ENCODE data around the gene COX5A.
A peak's percentile ranks its signal among the peaks of the same experiment; 100 is the strongest.

The COX5A gene

DNA sequence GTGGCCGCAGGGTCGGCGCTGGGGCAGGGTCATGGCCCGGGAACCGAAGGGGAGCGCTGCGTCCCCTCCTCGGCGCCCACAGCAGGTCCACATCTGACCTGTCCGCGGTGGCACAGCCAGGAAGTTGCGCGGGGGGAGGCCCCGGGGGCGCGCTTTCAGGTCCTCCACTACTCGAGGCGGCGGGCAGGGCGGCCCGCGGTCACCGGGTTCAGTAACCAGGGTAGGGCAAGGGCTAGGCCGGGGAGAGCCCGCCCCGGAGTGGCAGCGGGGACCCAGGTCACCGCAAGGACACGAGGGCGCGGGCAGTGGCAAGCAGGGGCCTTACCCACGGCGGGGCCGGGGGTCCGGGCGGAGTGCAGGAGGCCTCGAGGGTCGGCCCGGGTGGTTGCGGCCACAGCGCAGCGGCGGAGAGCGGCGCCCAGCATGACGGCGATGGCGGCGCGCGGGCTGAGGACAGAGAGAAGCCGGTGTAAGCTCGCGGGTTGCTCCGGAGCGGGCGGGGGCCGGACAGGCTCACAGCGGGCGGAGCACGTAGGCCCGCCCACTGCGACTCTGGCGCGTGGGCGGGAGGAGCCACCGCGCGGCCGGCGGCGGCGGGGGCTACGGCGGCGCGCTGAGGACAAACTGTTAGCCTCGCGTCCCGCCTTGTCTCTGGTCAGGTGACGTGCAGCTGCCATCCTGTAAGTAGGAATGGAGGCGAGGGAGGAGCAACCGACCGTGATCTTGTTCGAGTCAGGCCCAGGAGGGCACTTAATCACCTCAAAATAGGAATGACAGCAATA lies at the start of gene COX5A:
Gene COX5A, minus strand, starts transcription at position 484 of the 782 bp plus-strand sequence. Its CDS starts 59 bp downstream, at position 425.
- DNase-seq = peak; percentile 93 to 94

DNA sequence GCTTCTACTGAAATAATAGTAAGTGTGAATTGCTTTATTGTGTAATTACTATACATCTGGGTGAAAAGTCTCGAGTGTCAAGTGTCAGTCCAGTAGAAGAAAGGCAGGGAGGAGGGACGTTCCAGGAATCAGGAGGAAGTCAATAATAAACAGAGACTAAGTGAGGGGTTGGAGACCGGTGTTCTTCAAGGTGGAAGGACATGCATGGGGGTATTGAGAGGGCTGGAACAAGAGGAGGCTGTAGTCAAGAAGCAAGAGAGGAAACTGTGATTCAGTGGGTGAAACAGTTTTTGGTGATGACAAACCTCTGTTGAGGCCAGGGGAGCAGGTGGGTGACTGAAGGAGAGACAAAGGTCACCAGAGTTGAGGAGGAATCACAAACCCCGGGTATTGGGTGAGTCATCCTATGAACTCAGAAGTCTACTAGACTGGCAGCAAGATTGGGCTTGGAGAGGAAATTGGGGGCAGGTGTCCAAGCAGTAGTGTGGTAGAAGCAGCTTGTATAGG lies 45.9 kb upstream of the COX5A start:
- no peak for DNase-seq

DNA sequence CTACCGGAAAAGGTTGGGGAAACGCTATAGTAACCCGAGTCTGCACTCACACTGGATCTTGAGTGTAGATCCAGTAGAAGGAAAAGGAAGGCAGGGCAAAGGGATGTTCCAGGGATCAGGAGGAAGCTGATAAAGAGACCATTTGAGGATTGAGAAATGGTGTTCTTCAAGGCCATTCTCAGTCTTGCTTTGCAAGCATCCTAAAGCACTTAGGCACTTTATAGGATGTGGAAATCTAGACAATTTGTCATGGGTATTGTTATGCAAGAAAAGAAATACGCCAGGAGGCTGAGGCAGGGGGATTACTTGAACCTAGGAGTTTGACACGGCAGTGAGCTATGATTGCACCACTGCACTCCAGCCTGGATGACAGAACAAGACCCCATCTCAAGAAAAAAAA lies 44.3 kb upstream of the COX5A start:
- DNase-seq = no peak

DNA sequence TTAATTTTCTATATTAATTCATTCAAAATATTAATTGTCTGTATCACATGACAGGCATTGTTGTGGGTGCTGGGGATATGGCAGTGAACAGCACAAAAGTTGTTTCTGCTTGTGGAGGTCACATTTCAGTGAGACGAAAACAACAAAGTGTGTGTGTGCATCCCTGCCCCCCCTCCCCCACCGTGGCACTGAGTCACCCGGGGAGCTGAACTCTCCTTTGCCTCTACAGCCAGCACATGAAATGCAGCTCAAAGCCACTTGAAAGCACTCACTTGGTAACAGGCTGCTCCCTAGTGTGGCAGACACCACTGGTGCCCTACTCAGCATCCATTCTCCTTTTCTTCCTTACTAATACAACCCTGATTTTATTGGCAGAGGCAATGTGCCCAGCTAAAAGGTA lies 40.6 kb upstream of the COX5A start:
- DNase-seq = no peak

DNA sequence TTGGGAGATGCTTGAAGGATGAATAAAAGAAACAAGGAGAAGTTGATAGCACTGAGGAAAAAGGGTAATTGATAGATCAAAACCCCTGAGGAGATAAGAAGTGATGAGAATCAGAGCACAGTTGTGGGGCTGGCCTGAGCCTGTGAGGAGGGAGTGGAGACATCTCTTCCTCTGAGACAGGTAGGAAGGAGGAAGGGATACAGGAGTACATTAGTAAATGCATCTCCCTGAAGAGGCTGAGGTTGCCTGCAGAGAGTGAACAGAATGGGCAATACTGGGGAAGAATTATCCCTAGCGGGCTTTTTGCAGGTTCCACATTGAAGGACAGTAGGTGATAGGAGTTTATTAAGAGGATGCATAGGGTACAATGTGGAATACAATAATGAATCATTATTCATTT lies 40.2 kb upstream of the COX5A start:
- DNase-seq = no peak

DNA sequence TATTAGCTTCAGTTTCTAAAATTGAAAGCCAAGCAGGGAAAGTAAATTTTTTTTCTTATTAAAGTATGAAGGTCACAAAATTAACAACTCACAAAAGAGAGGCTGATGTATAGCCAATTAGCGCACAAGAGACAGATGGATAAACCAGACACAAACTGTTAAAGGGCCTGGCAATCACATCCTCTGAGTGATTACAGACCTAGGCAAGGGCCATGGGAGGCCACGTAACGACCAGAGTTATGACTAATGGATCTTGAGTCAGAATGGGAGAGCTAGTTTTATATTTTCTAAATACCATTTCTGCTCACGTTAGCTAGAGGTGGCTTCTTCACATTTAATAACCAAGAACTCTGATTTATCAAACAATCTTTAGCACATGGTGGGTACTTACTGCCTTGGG lies 39.7 kb upstream of the COX5A start:
- DNase-seq = no peak

DNA sequence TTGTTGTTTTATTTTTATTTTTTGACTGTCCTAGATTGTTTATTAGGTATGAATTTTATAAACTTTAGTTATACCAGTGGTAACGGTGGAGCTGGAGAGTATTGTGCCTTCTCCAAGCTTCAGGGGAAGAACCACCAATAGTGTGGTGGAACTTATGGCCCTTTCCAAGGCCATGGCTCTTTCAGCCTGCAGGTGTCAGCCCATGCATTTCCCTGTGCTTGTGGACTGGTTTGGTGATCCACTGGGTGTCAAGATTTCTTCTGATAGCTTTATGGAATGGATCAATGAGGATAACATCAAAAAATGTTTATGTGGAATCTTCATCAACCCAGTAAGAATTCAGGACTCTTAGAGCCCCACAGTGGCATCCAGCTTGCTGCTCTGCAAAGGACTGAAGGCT lies 38.3 kb upstream of the COX5A start:
- no peak for DNase-seq

DNA sequence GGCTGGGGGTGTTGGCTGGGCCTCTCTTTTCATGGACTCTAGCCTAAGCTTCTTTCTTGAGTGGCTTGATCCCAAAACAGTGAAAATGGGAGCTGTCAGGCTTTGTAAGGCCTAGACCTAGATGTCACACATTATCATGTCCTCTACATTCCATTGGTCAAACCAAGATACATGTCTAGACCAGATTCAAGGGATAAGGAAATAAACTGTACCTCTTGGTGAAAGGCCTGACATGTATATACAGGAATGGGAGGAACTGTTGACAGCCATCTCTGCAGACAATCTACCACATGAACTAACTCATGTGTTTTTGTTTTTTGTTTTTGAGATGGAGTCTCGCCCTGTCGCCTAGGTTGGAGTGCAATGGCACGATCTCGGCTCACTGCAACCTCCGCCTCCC lies 29.8 kb upstream of the COX5A start:
- no peak for DNase-seq

DNA sequence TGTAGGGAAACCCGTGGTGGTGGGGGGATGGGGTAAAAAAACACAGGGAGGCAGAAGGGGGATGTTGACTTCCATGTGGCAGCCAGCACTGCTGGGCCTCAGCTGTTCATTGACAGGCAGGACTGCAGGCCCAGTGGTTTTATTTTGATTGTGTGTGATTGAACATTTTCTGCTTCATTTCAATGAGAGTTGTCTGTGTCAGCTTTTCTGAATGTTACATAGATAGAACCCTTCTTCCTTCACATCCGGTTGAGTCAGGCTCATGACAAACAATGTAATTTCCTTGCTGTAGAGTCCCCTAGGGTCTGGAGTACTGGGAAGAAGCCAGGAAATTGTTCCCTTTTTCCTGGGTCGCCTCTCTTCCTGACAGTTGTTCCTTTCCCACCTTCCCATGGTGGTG lies 26.9 kb upstream of the COX5A start:
- no peak for DNase-seq

DNA sequence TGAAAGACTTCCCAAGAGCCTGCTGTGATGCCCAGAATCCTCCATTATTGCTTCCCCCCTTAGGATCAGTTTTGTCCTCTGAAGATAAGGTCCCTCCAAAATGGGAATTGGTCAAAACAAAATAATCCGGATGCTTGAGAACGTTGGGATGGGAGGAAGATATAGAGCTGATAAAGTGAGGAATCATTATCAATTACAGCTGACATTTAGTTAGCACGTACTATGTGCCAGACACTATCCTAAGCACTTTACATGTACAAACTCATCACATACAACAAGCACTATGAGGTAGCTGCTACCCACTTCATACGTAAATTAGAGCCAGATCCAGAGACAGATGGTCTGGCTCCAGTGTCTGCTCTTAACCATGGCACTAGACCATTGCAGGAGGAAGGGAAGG lies 25.3 kb upstream of the COX5A start:
- DNase-seq = no peak

DNA sequence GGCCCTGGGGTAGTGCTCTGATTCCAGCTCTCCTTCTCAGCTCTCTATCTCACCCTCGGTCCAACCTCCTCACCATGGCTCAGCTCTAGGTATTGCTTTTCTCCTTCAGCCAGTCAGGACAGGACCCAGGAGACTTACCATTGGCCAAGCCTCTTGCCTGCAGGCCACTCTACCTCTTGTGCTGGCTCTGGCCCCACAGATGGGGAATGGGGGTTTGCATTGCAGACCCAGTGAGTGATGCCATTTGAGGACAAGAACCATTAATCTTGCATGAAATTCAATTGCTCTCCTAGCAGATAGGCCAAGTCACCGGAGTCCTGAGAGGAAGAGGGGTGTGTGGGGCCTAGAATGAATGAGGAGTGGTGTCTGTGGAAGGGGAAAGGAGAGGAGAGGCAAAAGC lies 24.8 kb upstream of the COX5A start:
- no peak for DNase-seq

DNA sequence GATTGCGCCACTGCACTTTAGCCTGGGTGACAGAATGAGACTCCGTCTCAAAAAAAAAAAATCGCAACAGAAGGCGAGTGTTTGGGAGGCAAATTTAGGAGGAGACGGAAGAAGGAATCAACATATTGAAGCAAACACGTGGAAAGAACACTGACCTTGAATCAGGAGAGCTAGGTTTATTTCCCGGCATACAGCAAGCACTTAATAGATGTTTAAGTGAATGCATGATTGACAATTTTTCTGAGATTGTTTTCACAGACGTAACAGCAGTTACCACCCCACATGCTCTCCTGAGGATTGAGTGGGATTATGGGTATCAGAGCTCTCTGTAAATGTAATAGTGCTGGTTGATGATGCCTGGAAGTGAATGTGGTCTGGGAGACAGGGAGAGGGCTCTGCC lies 24.3 kb upstream of the COX5A start:
- DNase-seq = no peak

DNA sequence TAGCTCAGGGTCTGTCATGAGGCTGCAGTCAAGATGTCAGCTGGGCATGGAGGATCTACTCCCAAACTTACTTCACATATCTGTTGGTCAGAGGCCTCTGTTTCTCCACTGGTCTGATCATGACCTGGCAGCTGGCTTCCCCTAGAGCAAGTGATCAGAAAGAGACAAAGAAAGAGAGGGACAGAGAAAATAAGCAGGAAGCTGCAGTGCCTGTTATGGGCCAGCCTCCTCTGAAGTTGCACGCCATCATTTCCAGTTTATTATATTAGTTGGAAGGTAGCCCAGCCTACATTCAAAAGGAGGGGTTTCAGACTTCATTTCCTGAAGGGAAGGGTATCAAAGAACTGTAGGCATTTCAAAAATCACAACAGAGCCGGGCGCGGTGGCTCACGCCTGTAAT lies 23.7 kb upstream of the COX5A start:
- DNase-seq = no peak

DNA sequence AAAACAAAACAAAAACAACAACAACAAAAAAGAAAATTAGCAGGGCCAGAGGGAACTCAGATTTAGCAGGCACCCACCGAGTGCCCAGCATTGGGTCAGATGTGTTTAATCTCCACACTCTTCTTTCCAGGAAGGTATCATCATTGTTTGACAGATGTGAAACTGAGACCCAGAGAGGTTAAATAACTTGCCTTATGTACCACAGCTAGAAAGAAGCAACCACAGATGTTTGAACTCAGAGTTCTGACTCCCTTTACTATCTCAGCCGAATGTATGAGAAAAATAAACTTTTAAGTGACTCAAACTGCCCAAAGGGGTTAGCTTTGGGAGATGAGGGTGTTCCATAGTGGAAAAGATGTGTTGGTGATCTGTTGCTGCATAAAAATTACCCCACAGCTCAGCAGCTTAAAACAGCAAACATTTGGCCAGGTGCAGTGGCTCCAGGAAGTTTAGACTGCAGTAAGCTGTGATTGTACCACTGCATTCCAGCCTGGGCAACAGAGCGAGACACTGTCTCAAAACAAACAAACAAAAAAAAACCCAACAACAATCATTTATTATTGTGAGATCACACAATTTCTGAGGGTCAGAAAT lies 23.2 kb upstream of the COX5A start:
- no peak for DNase-seq

DNA sequence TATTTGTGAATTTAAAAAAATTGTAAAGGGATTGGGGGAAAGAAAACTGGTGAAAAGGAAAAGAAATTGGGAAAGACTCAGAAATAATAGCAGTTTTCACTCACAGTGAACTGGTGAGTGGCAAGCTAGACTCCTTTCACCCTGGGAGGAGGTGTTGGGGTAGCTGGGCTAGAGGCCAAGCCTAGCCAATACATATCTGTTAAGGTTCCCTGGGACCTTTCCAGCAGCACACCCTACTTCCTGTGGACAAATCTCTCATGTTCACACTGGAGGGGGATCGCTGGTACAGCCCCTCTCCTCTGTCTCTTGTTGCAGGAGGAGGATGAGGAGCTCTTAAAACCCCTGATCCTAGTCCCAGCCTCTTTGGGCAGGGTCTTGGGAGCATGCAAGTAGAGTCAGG lies 22.4 kb upstream of the COX5A start:
- DNase-seq = no peak

DNA sequence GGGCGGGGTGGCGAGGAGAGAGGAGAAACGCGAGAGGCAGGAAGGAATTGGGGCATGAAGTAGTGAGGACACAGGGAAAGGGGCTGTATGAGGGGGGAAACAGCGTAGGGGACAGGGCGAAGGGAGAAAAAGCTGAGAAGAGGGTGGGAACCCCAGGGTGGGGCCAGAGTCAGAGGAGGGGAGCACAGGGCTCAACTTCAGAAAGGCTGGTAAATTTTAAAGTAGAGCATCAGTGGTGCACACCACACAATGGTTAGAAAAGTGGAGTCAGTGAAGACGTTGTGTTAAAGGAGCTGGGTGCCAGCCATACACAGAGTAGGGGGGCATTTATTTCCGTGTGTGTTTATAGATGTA lies 21.7 kb upstream of the COX5A start:
- no peak for DNase-seq

DNA sequence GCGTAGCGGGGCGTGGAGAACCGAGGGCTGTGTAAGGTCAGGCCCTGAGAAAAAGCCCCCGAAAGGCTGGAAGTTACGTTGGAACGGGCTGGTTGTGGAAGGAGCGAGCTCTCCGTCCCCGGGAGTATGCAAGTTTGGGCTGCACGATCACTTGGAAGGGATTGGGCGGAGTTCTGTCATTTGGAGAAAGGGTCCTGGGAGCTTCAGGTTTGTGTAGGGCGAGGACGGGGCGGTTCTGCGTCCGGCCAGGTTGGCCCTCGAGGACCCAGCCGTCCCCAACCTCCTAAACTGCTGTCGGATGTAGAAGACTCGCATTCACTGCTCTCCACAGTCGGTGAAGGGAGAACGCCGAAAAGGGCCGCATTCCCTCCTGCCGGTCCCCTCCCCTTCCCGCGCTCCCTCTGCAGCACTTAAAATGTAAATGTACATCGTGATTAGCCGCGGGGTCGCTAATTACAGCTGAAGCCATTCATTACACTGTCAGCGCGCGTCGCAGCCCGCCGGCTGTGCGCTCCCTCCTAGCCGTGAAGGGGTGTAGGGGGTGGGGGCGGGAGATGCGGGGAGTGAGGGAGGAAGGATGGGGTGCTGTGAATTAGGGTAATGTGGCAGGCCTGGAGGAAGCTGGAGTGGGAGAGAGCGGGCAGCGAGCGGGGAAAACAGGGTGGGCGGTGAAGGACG lies 21.2 kb upstream of the COX5A start:
- DNase-seq = no peak

DNA sequence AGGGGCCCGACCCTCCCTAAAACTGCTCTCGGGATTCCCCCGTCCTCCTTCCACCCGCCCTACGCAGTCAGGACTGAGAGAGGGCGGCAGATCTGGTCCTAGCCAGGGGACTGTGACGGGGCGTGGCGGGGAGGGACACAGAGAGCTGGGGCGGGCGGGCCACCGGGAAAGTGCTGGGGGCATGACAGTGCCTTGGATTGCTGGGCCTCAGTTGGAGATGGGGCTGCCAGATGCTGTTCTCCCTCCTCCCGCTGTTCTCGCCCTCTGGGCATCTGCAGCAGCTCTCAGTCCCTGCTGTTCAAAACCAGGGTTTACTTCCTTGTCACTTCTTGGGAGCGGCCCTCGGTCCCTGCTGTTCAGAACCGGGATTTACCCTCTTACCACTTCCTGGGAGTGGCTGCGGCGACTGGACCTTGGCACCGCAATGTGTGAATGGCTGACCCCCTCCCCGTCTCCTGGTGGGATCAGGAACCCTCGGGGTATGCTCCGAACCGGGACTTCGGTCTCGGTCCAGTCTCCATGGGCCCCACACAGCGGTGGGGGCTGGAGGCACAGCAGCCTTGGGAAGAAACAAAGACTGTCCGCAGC lies 20.5 kb upstream of the COX5A start:
- DNase-seq = no peak

DNA sequence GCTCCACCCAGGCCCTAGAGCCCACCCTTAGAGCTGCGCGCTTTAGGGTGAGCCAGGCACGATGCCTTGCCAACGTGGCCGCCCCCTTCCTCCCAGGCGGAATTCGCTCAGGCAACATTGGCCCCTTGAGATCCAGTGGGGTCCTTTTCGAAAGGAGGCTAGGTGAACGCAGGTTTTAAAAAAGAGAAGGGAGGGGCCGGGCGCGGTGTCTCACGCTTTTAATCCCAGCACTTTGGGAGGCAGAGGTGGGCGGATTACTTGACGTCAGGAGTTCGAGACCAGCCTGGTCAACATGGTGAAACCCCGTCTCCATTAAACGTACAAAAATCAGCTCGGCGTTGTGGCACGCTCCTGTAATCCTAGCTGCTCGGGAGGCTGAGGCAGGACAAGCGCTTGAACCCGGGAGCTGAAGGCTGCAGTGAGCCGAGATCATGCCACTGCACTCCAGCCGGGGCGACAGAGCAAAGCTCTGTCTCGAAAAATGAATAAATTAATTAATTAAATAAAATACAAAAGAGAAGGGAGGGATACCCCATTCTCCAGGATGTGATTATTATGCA lies 19.7 kb upstream of the COX5A start:
- no peak for DNase-seq

DNA sequence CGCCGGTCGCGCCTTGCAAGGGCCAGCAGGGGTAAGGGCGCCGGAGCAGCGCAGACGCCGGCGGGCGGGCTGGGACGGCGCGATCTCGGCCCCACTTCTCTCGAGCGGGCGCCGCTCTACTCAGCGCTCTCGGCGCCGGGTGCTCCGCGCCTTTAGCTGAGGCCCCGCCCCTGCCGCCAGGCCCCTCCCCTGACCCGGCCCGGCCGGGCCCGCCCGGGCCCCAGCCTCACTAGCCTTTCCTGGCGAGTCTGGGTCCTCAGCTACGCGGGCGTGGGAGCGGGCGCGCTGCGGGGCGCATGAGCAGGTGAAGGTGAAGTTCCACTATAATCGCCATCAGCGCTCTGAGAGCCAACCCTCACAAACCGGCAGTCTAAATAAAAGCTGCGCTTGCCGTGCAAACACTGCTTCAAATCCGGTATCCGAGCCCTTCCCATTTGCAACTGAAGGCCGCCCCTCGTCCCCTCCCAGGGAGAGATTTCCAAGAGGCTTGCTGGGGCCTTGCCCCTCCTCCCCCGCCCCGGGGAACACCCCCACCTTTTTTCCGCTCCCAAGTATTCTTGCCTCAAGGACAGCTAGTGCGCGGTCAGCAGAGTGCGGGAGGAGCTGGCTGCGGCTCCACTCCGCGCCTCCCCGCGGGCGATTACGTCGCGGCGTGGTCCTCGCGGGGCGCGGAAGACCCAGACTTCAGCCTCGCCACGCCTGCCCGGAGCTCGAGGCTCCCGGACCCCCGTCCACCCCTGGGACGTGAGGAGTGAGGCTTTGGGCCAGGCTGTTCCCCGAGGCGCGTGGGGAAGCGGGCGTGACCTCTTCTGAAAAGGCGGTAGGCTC lies 19.0 kb upstream of the COX5A start, which contains the start of gene RPP25:
Gene RPP25, minus strand, starts transcription at position 125 of the 828 bp plus-strand sequence. CDS start 189 bp downstream, outside the sequence.
- peak; percentile 57 to 68 for DNase-seq

DNA sequence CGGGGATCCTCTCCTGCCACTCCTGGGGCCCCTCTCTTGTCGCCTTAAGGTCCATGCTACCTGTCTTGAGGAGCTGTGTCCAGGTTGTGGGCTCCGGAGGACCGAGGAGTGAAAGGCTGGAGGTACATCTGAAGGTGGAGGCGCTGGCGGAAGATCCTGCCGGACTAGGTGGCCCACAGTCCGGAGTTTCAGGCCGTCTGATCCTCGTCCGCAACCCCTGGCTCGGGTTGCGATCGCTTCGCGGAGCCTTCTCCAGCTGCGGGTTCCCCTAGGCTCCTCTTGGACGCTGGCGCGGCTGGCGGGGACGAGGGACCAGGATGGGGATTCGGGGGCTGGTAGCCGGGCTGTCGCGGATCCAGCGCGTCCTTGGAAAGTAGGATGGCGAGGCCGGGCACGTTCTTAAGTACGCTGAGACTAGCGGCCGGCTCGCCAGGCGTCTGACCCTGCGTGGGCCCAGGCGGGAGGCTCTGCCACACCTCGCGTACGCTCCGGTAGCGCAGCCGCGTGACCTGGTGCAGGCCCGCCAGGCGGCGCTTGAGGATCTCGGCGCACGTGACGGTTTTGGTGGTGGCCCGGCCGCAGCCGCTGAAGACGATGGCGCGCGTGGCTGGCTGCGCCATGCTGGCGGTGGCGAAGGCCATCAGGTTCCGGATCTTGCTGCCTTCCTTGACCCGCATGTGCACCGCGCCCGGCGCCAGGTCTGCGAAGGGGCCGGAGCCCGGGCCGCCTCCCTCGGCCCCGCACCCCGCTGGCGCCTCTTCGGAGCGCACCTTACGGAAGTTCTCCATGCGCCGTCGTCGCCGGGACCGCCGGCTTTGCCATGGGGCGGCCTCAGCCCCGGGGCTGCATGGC lies 18.1 kb upstream of the COX5A start:
- peak; percentile 58 to 65 for DNase-seq
